HG03521 (cell line): ENCODE data around the gene COPA.

Source experiments
- ATAC-seq: cut with Tn5 transposase; IDR thresholded peaks from one replicate; pipeline ENCODE4 v1.9.1; 2021; ENCODE audit warnings: mild to moderate bottlenecking, moderate library complexity; ENCODE audit not compliant: unreplicated experiment

Gene COPA

DNA sequence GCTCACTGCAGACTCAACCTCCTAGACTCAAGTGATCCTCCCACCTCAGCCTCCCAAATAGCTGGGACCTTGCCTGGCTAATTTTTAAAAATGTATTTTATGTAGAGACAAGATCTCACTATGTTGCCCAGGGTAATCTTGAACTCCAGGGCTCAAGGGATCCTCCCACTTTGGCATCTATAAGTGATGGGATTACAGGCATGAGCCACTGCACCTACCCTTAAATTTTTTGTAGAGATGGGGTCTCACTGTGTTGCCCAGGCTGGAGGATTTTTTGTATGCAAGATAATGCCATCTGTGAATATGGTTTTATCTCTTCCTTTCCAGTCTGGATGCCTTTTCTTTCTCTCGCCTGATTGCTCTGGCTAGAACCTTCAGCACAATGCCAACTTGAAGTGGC is 72.0 kb downstream of the COPA start:
- no peak for ATAC-seq

DNA sequence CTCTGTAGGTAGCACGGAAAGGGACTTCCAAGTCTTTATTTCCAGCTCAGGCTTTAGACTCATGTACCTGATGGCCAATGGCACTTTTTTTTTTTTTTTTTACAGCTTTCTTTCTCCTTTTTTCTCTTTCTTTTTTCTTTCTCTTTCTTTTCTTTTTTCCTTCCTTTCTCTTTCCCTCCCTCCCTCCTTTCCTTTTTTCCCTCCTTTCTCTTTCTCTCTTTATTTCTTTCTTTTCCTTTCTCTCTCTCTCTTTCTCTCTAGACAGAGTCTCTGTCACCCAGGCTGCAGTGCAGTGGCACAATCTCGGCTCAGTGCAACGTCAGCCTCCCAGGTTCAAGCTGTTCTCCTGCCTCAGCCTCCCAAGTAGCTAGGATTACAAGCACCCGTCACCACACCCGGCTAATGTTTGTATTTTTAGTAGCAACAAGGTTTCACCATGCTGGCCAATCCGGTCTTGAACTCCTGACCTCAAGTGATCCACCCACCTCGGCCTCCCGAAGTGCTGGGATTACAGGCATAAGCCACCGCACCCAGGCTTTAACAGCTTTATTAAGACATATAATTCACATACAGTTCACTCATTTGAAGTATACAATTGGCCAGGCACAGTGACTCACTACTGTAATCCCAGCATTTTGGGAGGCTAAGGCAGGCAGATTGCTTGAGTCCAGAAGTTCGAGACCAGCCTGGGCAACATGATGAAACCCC is 75.6 kb downstream of the COPA start:
- no peak for ATAC-seq

DNA sequence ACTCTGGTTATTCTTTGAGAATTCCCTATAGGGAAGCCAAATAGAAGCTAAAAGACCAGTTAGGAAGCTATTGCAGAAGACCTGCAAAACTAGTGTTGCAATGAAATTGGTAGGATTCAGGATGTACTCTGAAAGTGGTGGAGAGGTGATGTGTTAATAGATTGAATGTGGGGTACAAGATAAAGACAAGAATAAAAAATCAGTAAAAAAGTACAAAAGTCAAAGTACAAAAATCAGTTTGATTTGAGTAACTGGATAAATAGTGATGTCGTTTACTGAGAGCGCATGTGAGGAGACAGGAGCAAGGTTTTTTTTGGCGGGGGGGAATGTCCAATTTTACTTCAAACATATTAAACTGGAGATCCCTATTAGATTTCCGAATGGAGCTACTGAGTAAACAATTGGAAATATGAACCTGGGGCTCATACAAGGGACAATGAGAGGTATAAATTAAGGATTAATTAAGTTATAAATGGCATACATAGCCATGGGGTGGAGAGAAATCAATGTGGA is 78.2 kb downstream of the COPA start:
- no peak for ATAC-seq

DNA sequence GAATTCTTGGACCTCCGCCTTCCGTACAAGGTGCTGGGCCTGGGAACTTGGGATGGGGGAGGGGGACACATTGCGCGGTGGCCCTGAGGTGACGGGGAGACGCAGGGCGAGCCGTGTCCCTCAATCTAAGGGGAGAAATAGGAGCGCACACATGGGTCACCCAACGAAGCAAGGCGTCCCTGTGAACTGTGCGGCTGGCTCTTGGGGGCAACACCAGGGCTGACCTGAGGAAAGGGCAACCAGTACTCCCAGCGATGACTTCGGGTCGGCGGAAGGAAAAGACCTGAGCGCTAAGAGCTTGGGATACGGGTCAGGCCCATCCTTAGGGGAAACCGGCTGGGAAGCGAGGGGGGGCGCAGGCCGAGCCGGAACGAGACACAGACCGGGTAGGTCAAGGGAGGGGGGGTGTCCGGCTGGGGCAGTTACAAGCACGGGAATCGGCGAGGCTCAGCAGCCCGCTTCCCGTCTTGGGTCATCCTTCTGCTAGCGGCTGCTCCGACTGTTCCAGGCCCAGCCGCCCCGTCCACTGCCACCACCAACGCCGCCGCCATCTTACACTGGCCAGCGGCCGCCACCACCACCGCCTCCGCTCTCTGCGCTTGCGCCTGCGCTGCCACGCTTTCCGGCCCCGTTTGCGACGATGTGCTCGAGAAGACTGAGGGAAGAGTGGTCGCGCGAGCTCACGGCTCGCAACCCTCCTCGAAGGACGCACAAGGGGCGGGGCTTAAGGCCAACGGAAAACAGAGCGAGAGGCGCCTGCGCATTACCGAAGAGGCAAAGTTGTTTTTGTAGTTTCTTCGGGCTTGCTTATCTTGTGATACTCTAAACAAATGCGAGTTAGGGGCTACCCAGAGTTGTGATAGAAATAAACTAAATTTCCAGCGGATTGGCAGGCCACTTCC is 80.9 kb downstream of the COPA start, which contains the start of gene DCAF8:
TSS of gene DCAF8 (minus strand) at position 657 of the 902 bp plus-strand sequence. CDS start 18,541 bp downstream, outside the sequence.
- ATAC-seq: peak; percentile 89

DNA sequence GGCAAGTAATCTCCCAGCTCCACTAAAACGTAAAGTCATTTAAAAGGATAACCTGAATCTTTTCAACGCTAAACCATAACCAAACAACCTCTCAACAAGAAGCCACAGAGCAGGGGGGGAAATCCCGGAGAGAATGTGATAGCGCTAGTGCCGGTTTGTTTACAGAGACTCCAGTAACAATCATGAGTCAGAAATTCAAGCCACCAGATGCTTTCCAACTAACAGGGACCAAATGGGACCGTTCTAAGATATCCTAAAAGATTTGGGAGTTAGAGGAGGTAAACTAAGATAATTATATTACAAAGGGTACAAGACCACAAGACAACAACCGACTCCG is 81.5 kb downstream of the COPA start:
- ATAC-seq: no peak

DNA sequence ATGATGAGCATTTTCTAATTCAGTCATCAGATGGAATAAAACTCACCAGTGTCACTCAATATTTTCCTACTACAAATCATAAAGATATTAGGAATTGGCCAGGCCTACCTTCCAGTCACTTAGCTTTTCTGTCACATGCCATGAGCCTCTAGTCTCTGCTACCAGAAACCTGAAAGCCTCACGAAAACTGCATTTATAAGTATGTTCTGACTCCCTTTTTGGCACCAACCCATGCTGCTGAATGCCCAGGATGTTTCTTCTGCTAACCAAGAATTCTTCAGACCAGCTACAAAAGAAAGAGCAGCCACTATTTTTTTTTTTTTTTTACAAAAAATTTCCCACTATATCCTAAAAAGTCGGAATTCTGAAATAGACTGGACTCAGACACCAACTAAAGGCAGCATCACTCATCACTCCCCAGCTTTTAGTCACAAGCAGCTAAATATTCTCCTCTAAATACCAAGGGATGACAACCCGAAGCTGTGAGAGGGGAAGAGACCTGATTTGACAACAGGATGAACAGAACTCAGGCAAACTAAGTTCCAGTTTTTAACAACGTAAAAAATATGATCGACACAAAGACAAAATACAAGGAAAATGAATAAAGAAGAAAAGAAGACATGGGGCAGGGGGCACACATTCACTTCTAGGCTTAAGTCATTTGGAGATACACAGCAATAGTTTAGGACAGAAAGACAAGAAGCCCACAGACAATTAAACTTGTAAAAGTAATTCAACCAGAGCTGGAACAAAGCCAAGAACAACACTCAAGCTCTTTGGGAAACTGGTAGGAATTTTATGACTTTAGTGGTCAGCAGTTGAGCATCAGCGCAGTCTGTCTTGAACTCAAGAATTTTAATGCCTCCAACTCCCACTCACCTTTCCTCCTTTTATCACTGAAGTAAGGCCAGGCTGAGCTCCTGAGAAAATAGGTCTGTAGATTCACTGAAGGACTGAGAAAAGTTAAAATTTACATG is 82.4 kb downstream of the COPA start:
- ATAC-seq: no peak

DNA sequence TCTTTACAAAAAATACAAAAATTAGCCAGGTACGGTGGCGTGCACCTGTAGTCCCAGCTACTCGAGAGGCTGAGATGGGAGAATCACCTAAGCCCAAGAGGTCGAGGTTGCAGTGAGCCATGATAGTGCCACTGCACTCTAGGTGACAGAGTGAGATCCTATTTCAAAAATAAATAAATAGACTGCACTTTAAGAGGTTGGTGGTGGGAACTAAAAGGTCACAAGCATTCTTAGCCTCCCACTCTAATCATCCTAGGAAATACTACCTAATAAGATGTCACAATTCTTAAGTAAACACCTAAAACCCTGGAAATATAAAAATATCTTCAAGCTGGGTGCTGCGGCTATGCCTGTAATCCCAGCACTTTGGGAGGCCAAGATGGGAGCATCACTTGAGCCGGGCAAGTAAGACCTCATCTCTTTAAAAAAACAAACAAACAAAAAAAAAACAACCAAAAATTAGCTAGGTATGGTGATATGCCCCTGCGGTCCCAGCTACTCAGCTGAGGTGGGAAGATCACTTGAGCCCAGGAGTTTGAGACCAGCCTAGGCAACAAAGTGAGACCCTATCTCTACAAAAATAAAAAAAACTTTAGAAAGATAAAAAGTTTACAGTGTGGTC is 84.8 kb downstream of the COPA start:
- no peak for ATAC-seq

DNA sequence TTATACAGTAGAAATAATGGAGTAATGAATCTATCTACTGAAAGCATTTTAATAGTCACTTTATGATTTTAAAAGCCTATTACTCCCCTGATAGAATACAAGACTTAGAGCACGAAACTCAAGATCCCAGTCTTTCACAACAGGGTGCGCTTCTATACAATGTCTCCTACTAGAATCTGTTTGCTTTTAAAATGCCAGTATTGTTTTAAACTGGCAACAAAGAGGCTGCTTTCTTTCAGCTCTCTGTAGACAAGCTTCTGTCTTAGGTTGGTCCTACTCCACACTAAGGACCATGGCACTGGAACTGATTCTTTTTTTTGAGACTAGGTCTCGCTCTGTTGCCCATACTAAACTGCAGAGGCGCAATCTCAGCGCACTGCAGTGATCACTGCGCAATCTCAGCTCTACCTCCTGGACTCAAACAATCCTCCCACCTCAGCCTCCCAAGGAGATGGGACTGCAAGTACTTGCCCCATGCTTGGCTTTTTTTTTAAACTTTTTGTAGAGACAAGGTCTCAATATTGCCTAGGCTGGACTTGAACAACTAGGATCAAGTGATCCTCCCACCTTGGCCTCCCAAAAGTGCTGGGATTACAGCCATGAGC is 85.5 kb downstream of the COPA start:
- ATAC-seq: no peak

DNA sequence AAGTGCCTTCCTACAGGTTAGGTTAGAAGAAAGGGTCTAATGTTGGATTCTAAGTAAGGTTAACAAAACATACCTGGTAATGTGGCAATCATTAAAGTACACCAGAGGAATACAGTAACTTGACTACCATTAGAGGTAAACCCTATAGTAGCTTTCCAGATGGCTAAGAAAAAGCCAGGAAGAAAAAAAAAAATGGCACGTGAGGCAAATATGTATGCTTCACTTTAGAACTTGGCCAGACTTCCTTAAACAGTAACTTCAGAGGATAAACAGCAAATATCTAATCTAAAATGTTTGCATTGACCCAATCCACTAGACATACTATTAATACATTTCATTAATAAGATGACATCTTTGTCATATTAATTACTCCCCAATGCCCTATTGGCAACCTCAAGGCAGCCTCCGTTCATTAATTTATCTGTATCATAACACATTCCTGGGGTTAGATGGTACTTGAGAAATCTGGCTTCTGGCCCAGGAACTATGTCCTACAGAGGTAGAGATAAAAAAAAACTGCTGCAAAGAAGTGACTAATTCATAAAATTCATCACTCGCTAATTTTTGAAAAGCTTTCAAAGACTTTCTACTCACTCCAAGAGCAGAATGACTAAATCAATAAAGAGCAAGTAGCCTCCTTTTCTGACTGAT is 86.5 kb downstream of the COPA start:
- no peak for ATAC-seq

DNA sequence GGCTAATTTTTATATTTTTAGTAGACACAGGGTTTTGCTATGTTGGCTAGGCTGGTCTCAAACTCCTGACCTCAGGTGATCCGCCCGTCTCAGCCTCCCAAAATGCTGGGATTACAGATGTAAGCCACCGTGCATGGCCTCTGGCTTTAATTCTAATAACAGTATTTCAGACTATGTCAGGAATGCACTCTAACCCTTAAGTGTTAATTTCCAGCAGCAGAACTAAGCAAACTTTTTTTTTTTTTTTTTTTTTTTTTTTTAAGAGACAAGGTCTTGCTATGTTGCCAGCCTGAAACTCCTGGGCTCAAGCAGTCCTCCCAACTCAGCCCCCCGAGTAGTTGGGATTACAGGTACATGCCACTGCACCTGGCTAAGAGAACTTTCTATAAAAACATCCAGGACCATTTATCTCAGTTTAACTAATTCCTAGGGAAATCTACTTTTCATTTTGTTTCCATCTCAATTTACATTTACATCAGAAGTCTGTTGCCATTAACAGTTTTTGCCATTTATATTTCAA is 87.2 kb downstream of the COPA start:
- no peak for ATAC-seq

DNA sequence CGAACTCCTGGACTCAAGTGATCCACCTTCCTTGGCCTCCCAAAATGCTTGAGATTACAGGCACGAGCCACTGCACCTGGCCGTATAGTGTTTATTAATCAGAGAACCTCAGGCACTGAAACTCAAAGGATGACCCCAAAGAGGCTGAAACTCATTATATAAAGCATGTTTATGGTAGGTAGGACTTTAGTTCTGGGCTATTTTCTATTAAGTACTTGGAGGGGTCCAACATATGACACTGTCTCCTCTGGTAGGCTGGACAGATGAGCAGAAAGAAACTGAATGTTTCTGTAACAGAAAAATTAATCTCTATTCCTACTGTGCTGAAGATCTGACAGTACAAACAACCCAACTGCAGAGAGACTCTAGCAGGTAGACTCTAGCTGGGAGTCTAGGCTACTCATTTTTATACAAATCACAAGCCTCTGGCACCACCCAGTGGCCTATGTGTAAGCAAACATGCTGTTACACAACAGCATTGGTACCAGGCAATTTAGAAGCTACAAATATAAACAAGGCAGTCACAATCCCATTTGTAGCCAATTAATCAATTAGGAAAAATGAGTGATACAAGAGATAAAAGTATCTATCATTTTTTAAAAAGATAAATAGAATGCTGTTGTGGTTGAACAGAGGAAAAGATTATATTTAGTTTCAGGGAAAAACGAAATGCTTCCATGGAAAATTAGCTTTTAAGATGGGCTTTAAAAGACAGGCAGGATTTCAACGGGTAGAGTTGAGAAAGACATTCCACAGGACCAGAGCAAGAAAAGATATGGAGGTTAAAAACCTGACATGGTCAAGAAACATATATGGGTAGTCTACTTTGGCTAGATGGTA is 91.1 kb downstream of the COPA start:
- ATAC-seq: no peak

DNA sequence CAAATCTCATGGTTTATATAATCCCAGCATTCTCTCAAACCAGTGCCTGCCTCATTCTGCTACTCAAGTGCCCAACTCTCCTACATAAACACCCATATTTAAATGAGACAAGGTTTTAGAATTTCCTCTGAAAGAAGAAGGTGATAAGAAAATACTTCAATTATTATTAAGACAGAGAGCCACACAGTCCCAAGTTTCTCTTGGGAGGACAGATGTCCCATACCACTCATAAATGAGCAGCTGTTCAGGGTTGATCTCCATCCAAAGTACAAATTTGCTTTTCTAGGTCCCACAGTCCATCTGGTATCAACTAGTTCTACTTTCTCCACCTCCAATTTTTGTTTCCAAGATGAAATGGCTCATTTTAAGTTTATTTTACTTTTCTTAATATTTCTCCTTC is 92.0 kb downstream of the COPA start:
- ATAC-seq: no peak

DNA sequence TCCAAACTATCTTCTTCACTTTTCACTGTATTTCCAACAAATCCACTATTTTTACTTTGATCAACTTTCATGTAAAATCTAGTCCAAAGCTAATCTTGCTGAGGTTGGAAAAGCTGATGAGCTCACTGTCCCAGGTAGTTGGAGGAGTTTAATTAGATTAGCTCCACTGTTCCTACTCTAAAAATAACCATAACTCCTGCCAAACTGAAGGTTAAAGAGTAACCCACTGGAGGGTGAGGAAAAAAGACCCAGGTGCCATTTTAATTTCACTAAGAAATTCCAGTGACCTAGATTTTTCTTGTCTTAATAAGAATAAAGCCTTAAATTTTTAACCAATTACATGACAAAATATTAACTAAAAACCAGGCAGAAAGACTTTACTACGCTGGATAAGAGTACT is 96.0 kb downstream of the COPA start:
- ATAC-seq: no peak

DNA sequence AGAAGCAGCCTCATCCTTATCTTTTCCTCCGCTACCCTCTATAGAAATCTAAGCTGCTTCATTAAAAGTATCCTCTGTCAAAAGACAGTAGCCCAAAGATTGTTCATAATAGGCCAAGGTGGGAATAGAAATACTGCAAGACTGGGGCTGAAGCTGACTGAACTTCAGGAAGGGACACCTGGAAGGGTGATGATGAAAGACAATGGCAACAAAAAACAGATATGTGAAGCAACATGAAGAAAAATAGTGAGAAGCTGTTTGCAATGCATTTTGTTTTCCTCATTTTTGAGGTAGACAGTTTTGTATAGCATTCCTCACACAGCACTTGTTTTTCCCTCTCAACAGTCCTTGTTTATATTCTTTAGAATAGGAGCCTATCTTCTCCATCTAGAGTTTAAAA is 97.6 kb downstream of the COPA start:
- no peak for ATAC-seq

DNA sequence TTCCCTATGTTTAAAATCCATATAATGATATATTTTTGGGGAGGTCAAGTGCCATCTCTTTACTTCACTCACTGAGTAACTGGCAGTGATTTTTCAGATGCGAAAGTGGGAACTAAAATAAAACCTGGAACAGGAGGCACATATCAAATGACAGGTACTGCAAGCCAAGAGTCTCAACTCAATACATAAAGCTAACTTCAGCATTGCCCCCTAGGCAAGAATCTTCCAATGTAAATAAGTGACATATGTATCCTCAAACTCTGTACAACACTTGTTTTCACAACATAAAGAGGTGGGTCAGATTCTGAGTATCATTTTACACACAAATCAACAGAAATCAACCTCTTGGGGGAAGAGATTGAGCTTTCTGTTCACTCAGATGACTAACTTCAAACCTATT is 98.8 kb downstream of the COPA start:
- no peak for ATAC-seq

DNA sequence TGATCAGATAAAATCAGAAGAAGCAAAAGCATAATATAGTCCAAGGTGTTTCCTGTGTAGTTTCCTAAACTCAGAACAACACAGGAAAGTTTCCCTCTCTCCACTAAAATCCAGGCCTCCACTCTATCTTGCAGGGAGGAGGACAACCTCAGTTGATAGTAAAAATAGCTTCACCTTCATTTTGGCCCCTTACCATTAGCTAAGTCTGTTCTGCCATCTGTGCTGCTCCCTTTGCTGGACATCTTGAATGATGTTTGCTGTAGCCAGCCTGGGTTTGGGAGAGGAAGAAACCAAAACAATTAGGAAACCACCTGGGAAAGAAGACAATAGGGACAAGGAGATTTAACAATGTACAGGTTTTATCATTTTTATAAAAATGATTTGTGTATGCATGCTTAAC is 99.3 kb downstream of the COPA start:
- no peak for ATAC-seq

DNA sequence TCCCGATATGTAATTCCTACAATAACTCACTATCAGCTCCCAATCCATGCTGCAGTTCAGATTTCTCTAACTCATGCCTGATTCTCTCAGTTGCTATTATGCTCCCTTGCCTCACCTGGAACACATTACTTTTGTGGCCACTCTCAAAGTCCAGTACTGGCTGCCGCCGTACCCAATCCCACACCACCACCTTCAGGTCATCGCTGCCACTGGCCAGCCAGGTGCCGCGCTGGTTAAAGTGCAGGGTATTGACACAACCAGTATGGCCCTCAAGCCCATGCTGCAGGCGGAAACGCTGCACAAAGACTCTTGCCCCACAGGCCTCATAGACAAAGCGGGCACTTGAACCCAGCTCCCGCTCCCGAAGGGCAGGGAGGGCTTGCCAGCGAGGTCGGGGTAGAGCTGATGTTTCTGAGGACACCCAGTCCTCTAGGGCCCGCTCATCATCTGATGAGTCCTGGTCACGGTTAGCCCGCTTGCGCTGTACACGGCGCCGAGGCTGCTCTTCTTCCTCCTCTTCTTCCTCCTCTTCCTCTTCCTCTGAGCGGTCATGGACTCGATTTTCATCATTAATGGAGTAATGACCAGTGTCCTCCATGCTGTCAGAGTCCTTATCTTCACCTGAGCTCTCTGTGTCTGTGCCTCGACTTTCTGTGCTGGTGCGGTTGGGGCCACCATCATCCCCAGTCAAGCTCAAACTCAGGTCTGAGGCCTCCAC is 103.3 kb downstream of the COPA start:
- ATAC-seq: no peak
